IgD-negative memory B cell (primary cell): Measurements from ENCODE around the gene SOX15. TPM values are rescaled to one million over a fixed set of nuclear protein-coding genes. Genes with fewer than 3 reads are reported as not detected.

Experiments used
- H3K27ac Mint-ChIP-seq, 3 donors: one replicate each; pipeline ENCODE4 v1.8.0; 2020 to 2022; ENCODE audit warnings: mild to moderate bottlenecking in 3 of 3, mixed read lengths in 3 of 3, moderate library complexity in 1 of 3
- H3K27me3 Mint-ChIP-seq: one replicate; pipeline ENCODE4 v1.8.0; 2021; ENCODE audit warnings: mixed read lengths
- H3K36me3 Mint-ChIP-seq: one replicate; pipeline ENCODE4 v1.8.0; 2020; ENCODE audit warnings: mild to moderate bottlenecking, mixed read lengths
- H3K4me1 Mint-ChIP-seq, 3 donors: one replicate each; pipeline ENCODE4 v1.8.0; 2020 to 2022; ENCODE audit warnings: mixed read lengths in 3 of 3, mild to moderate bottlenecking in 1 of 3
- H3K4me3 Mint-ChIP-seq, 4 donors: one replicate each; pipeline ENCODE4 v1.8.0; 2020 to 2022; ENCODE audit warnings: mild to moderate bottlenecking in 4 of 4, mixed read lengths in 4 of 4, moderate library complexity in 3 of 4
- H3K9me3 Mint-ChIP-seq, 3 donors: one replicate each; pipeline ENCODE4 v1.8.0; 2020 to 2021; ENCODE audit warnings: mixed read lengths in 3 of 3, mild to moderate bottlenecking in 1 of 3
- polyA plus RNA-seq: library from polyadenylated mRNA; unstranded; fragments of 300-500 nt; fragmentation: Illumina TruSeq; gene quantifications from one replicate; pipeline ENCODE4 v1.2.3, GENCODE V29; 2021

The SOX15 gene
- polyA plus RNA-seq, 1 donor from 2014 or later = not detected

GRCh38 chr17:7544911-7545310 lies 45.0 kb downstream of the SOX15 start:
- no peaks in the 10 kb centered on the region for H3K27me3 Mint-ChIP-seq
- no peak overlapping the region for H3K4me3 Mint-ChIP-seq
- H3K4me1 Mint-ChIP-seq = peaks cover 5 to 13% (median 12%) of the 10 kb centered on the region in 3 donors
- H3K9me3 Mint-ChIP-seq = no peaks in the 10 kb centered on the region
- no peaks in the 10 kb centered on the region for H3K36me3 Mint-ChIP-seq
- H3K27ac Mint-ChIP-seq = no peak overlapping the region

- Mint-ChIP-seq H3K9me3 (no peaks in the 10 kb centered on the region), H3K27ac (no peak overlapping the region), H3K27me3 (no peaks in the 10 kb centered on the region), H3K36me3 (no peaks in the 10 kb centered on the region), H3K4me1 (peaks cover 0 to 5% (median 0%) of the 10 kb centered on the region in 3 donors), H3K4me3 (no peak overlapping the region)
Observed at GRCh38 chr17:7541074-7541621, 48.7 kb downstream of the SOX15 start.

GRCh38 chr17:7538891-7539545 lies 50.9 kb downstream of the SOX15 start:
- no peak overlapping the region for H3K4me3 Mint-ChIP-seq
- H3K27ac Mint-ChIP-seq = no peak overlapping the region
- H3K9me3 Mint-ChIP-seq = no peaks in the 10 kb centered on the region
- no peaks in the 10 kb centered on the region for H3K36me3 Mint-ChIP-seq
- H3K27me3 Mint-ChIP-seq = peaks cover 4% of the 10 kb centered on the region
- peaks cover 0 to 5% (median 0%) of the 10 kb centered on the region in 3 donors for H3K4me1 Mint-ChIP-seq

Other genes starting within 250 kb of the SOX15 start
- 6.8 TPM for gene KCTD11, start 237.9 kb downstream of the SOX15 start, polyA plus RNA-seq
- gene TMEM95, start 234.9 kb downstream of the SOX15 start, polyA plus RNA-seq = not detected
- 4.4 TPM for gene TNK1, start 209.0 kb downstream of the SOX15 start, polyA plus RNA-seq
- gene PLSCR3, start 195.6 kb downstream of the SOX15 start, polyA plus RNA-seq = 113 TPM
- gene TMEM256, start 186.0 kb downstream of the SOX15 start, polyA plus RNA-seq = 84.7 TPM
- not detected for gene NLGN2, start 182.2 kb downstream of the SOX15 start, polyA plus RNA-seq
- not detected for gene SPEM1, start 169.8 kb downstream of the SOX15 start, polyA plus RNA-seq
- not detected for gene SPEM2, start 164.5 kb downstream of the SOX15 start, polyA plus RNA-seq
- not detected for gene SPEM3, start 161.2 kb downstream of the SOX15 start, polyA plus RNA-seq
- 25.5 TPM for gene TMEM102, start 154.7 kb downstream of the SOX15 start, polyA plus RNA-seq
- gene FGF11, start 150.6 kb downstream of the SOX15 start, polyA plus RNA-seq = not detected
- 13.8 TPM for gene CHRNB1, start 145.0 kb downstream of the SOX15 start, polyA plus RNA-seq
- 15.9 TPM for gene ZBTB4, start 110.5 kb downstream of the SOX15 start, polyA plus RNA-seq
- not detected for gene SLC35G6, start 108.6 kb downstream of the SOX15 start, polyA plus RNA-seq
- 55.7 TPM for gene POLR2A, start 105.7 kb downstream of the SOX15 start, polyA plus RNA-seq
- 45.1 TPM for gene TNFSF12, start 41.0 kb downstream of the SOX15 start, polyA plus RNA-seq
- 5.1 TPM for gene TNFSF13, start 31.3 kb downstream of the SOX15 start, polyA plus RNA-seq
- gene SENP3, start 28.2 kb downstream of the SOX15 start, polyA plus RNA-seq = 19.0 TPM
- gene CD68, start 10.5 kb downstream of the SOX15 start, polyA plus RNA-seq = 26.9 TPM
- 37.9 TPM for gene MPDU1, start 6.2 kb downstream of the SOX15 start, polyA plus RNA-seq
- 20.0 TPM for gene FXR2, start 24.8 kb upstream of the SOX15 start, polyA plus RNA-seq
- gene SAT2, start 37.7 kb upstream of the SOX15 start, polyA plus RNA-seq = 37.7 TPM
- not detected for gene SHBG, start 40.0 kb upstream of the SOX15 start, polyA plus RNA-seq
- not detected for gene ATP1B2, start 60.8 kb upstream of the SOX15 start, polyA plus RNA-seq
- 55.0 TPM for gene TP53, start 97.4 kb upstream of the SOX15 start, polyA plus RNA-seq
- 15.3 TPM for gene WRAP53, start 98.4 kb upstream of the SOX15 start, polyA plus RNA-seq
- gene EFNB3, start 115.1 kb upstream of the SOX15 start, polyA plus RNA-seq = not detected
- gene DNAH2, start 127.7 kb upstream of the SOX15 start, polyA plus RNA-seq = not detected
- 1.9 TPM for gene KDM6B, start 244.1 kb upstream of the SOX15 start, polyA plus RNA-seq